Activated naive CD8-positive, alpha-beta T cell treated with anti-CD3 and anti-CD28 coated beads for 36 hours (primary cell): ENCODE measurements around the gene CCDC68. TPM values are rescaled to one million over a fixed set of nuclear protein-coding genes. Genes with fewer than 3 reads are reported as not detected.

Experiments
- DNase-seq: peaks from one replicate; pipeline ENCODE4 v3.0.0; 2021
- H3K27ac Mint-ChIP-seq: one replicate; pipeline ENCODE4 v1.8.0; 2022; ENCODE audit warnings: mild to moderate bottlenecking, moderate library complexity, mixed read lengths
- H3K27me3 Mint-ChIP-seq: one replicate; pipeline ENCODE4 v1.8.0; 2022; ENCODE audit warnings: mild to moderate bottlenecking, mixed read lengths
- H3K36me3 Mint-ChIP-seq: one replicate; pipeline ENCODE4 v1.8.0; 2021; ENCODE audit warnings: mild to moderate bottlenecking, mixed read lengths
- H3K4me1 Mint-ChIP-seq: one replicate; pipeline ENCODE4 v1.8.0; 2021; ENCODE audit warnings: mixed read lengths
- H3K4me3 Mint-ChIP-seq: one replicate; pipeline ENCODE4 v1.8.0; 2022; ENCODE audit warnings: mild to moderate bottlenecking, moderate library complexity, mixed read lengths
- H3K9me3 Mint-ChIP-seq: one replicate; pipeline ENCODE4 v1.8.0; 2022; ENCODE audit warnings: mixed read lengths
- total RNA-seq, 2 experiments: library from RNA; stranded (reverse); gene quantifications; one replicate each; pipeline ENCODE4 v1.2.3, GENCODE V29; 2021

Gene CCDC68
- not detected for total RNA-seq

DNA sequence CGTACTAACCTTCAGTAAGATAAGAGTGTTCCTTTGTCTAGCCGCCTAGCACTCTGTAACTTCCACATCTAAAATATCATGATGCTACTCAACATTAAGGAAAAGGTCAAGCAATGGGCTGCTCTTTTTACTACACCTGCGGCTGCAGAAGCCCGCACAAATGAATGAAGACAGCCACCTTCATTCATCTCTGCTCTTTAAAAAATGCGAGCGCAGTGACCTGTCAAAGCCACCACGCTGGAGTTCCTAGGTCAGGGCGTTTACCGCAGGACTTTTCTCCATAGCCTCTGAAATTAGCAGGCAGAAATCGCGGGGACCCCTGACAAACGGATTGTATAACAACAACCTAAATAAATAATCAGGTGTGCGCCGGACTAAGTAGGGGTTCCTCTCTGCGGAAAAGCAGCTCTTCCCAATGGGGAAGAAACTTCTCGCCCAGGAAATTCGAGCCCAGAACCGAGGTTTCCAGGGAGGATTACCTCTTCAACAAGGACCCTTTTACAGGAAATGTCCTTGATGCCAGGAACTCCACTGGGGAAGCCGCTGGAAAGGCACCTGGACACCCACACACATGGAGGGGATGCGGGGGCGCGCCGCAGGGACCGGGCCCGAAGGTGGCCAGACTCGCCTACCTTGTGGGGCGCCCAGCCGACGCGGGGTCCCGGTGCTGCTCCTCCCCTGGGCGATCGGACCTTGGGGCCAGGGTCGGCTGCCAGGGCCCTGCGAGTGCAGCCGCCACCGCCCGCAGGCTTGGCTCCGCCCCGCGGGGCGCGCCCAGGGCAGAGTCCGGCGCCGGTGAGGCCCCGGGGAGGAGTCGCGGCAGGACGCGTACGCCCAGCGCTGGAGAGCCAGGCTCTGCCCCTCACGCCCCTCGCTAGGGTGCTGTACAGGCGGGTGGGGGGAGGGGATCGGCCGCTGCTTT lies at the start of gene CCDC68:
TSS of gene CCDC68 (minus strand) at position 758 of the 922 bp plus-strand sequence. CDS start 16,670 bp downstream, outside the sequence.
- peak; percentile 7 for DNase-seq
- Mint-ChIP-seq H3K36me3 (no peaks in the 10 kb centered on the region), H3K4me1 (no peaks in the 10 kb centered on the region), H3K27me3 (peaks cover 49% of the 10 kb centered on the region), H3K4me3 (no peak within 1 kb of the TSS), H3K27ac (no peak within 1 kb of the TSS), H3K9me3 (no peaks in the 10 kb centered on the region)

GRCh38 chr18:55007602-55008001 lies 48.3 kb upstream of the CCDC68 start:
- Mint-ChIP-seq H3K4me1 (no peaks in the 10 kb centered on the region), H3K27ac (no peak overlapping the region), H3K36me3 (no peaks in the 10 kb centered on the region), H3K9me3 (no peaks in the 10 kb centered on the region), H3K4me3 (no peak overlapping the region), H3K27me3 (peaks cover 5% of the 10 kb centered on the region)
- no peak for DNase-seq

- Mint-ChIP-seq H3K27ac (no peak overlapping the region), H3K9me3 (no peaks in the 10 kb centered on the region), H3K4me1 (no peaks in the 10 kb centered on the region), H3K36me3 (no peaks in the 10 kb centered on the region), H3K27me3 (peaks cover 5% of the 10 kb centered on the region), H3K4me3 (no peak overlapping the region)
- DNase-seq = no peak
Measured at GRCh38 chr18:55003695-55004094, 44.4 kb upstream of the CCDC68 start.

GRCh38 chr18:55002261-55002660 lies 43.0 kb upstream of the CCDC68 start:
- no peaks in the 10 kb centered on the region for H3K4me1 Mint-ChIP-seq
- H3K9me3 Mint-ChIP-seq = no peaks in the 10 kb centered on the region
- H3K27me3 Mint-ChIP-seq = no peaks in the 10 kb centered on the region
- no peak overlapping the region for H3K4me3 Mint-ChIP-seq
- no peak for DNase-seq
- no peak overlapping the region for H3K27ac Mint-ChIP-seq
- no peaks in the 10 kb centered on the region for H3K36me3 Mint-ChIP-seq

GRCh38 chr18:55001394-55002024 lies 42.2 kb upstream of the CCDC68 start:
- Mint-ChIP-seq H3K4me3 (no peak overlapping the region), H3K27me3 (no peaks in the 10 kb centered on the region), H3K36me3 (no peaks in the 10 kb centered on the region), H3K9me3 (no peaks in the 10 kb centered on the region), H3K27ac (no peak overlapping the region), H3K4me1 (no peaks in the 10 kb centered on the region)
- DNase-seq = no peak

DNA sequence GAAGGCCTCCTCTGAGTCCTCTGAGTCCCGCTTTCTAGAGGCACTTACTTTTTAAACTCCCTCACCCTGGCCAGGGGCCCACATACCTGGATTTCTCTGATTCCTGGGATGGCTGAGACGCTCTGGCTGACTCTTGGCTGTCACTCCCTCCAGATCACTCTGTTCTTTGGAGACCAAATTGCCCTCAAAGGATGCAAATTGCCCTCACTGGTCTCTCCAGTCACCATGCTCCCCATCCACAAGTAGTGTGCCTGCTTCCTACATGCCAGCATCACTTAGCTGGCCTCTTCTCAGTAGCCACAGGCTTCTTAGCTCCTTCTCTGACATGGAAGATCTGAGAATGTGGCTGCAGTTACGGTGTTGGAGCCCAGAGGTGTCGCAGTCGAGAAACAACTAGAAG lies 41.3 kb upstream of the CCDC68 start:
- Mint-ChIP-seq H3K36me3 (no peaks in the 10 kb centered on the region), H3K4me3 (no peak overlapping the region), H3K27ac (no peak overlapping the region), H3K9me3 (no peaks in the 10 kb centered on the region), H3K27me3 (no peaks in the 10 kb centered on the region), H3K4me1 (no peaks in the 10 kb centered on the region)
- DNase-seq = no peak

DNA sequence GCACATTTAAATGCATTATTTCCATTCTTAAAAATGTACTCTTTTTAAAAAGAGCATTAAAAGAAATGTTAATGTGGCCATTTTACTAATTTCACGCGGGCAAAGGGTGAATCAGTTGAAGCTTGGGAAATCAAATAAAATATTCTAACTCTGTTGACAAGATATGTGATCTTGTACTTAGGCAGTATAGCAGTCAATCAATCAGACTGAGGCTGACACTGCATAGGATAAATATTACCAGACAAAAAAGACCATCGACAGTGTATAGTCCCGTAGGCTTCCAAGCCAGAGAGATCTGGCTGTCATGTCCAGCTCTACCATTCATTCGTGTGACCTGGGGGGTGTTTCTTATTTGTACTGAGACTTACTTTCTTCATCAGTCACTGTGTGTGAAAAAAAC lies 39.8 kb upstream of the CCDC68 start:
- Mint-ChIP-seq H3K4me1 (no peaks in the 10 kb centered on the region), H3K27ac (no peak overlapping the region), H3K27me3 (no peaks in the 10 kb centered on the region), H3K9me3 (no peaks in the 10 kb centered on the region), H3K4me3 (no peak overlapping the region), H3K36me3 (no peaks in the 10 kb centered on the region)
- DNase-seq = no peak

- no peak for DNase-seq
- Mint-ChIP-seq H3K36me3 (no peaks in the 10 kb centered on the region), H3K4me3 (no peak overlapping the region), H3K9me3 (no peaks in the 10 kb centered on the region), H3K4me1 (no peaks in the 10 kb centered on the region), H3K27me3 (no peaks in the 10 kb centered on the region), H3K27ac (no peak overlapping the region)
Measured at GRCh38 chr18:54995421-54996143, 36.3 kb upstream of the CCDC68 start.

DNA sequence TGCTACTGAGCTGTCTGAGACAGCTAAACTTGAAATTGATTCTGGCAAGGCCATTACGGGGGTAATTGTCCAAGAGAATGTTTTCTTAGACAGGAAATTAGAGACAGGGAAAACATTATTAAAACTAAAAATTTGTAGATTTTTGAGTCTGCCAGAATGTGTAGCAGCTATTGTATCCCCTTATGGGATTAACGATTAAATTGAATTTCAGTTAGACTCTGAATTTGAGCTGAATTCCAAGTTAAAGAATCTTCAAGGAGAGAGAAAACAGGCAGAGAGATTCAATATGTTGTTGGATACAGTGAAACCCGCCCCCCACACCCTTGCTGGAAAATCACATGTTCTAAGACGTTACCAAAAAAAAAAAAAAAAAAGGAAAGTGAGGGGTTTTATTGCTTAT lies 32.7 kb upstream of the CCDC68 start:
- no peaks in the 10 kb centered on the region for H3K9me3 Mint-ChIP-seq
- no peak overlapping the region for H3K4me3 Mint-ChIP-seq
- DNase-seq = no peak
- H3K27ac Mint-ChIP-seq = no peak overlapping the region
- no peaks in the 10 kb centered on the region for H3K4me1 Mint-ChIP-seq
- H3K27me3 Mint-ChIP-seq = peaks cover 4% of the 10 kb centered on the region
- no peaks in the 10 kb centered on the region for H3K36me3 Mint-ChIP-seq

DNA sequence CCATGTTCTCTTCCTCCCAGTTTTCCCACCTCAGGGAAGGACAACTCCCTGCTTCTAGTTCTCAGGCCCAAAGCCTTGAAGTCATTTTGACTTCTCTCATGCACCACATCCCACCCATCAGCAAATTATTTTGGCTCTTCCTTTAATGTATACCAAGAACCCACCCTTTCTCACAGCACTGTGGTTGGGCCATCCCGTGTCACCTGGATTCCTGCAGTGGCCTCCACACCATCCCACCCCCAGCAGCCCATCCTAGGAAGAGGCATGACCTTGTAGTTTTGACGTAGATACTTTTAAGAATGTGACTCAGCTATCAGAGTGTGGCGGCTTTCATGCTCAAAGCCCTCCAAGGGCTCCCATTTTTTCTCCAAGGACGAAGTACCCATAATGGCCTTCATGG lies 25.6 kb upstream of the CCDC68 start:
- no peaks in the 10 kb centered on the region for H3K4me1 Mint-ChIP-seq
- H3K27me3 Mint-ChIP-seq = peaks cover 4% of the 10 kb centered on the region
- DNase-seq = no peak
- H3K9me3 Mint-ChIP-seq = no peaks in the 10 kb centered on the region
- H3K27ac Mint-ChIP-seq = no peak overlapping the region
- H3K4me3 Mint-ChIP-seq = no peak overlapping the region
- no peaks in the 10 kb centered on the region for H3K36me3 Mint-ChIP-seq

- H3K36me3 Mint-ChIP-seq = no peaks in the 10 kb centered on the region
- no peaks in the 10 kb centered on the region for H3K27me3 Mint-ChIP-seq
- no peak for DNase-seq
- H3K4me3 Mint-ChIP-seq = no peak overlapping the region
- no peak overlapping the region for H3K27ac Mint-ChIP-seq
- no peaks in the 10 kb centered on the region for H3K9me3 Mint-ChIP-seq
- H3K4me1 Mint-ChIP-seq = no peaks in the 10 kb centered on the region
Measured at GRCh38 chr18:54983791-54984190, 24.5 kb upstream of the CCDC68 start.

DNA sequence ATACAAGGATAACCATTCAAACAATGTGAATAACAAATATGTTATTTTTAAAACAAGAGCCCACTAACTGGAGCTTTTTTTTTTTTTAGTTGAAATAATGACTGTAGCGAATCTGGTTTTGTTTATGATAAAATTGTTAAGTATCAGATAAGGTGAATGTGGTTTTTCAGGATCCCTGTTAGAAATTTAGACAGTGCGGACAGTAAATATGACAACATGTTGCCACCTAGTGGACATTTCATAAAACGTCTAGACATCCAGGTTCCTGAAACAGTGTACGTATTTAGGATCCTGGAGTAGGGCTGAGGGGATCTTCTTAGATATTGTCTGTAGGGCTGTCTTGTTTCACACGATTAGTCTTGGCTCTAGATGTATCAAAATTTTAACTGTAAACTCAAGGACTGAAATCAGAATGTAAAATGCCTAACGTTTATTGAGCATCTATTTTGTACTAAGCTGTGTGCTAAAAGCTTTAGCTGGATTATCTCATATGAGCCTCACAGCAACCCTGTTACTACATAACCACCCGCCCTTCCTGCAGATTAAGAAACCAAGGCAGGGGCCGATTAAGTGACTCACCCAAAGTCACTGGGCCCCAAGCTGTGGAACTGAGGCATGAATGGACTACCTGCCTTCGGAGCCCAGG lies 23.9 kb upstream of the CCDC68 start:
- Mint-ChIP-seq H3K4me1 (no peaks in the 10 kb centered on the region), H3K4me3 (no peak overlapping the region), H3K36me3 (no peaks in the 10 kb centered on the region), H3K9me3 (no peaks in the 10 kb centered on the region), H3K27me3 (no peaks in the 10 kb centered on the region), H3K27ac (no peak overlapping the region)
- no peak for DNase-seq

- no peak for DNase-seq
- Mint-ChIP-seq H3K9me3 (no peaks in the 10 kb centered on the region), H3K27ac (no peak overlapping the region), H3K36me3 (no peaks in the 10 kb centered on the region), H3K4me1 (no peaks in the 10 kb centered on the region), H3K4me3 (no peak overlapping the region), H3K27me3 (no peaks in the 10 kb centered on the region)
Measured at GRCh38 chr18:54981076-54981475, 21.8 kb upstream of the CCDC68 start.

DNA sequence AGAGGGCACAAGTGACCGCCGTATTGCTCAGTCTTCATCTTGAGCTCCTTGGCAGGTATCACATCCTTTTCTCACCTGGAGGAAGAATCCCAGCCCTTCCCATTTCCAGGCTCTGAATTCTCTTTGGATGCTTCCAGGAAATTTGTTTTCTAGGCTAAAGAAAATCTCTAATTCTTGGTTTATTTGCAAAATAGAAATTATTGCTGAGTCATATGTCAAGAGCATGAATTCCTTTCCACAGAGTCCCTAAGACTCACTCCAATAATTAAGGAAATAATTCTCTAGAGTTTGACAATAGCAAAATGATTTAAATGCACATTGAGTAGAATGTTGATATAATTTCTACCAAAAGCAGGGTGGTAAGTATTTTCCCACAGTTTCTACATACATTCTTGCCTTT lies 16.3 kb upstream of the CCDC68 start:
- Mint-ChIP-seq H3K4me3 (no peak overlapping the region), H3K27me3 (no peaks in the 10 kb centered on the region), H3K9me3 (no peaks in the 10 kb centered on the region), H3K4me1 (no peaks in the 10 kb centered on the region), H3K27ac (no peak overlapping the region), H3K36me3 (no peaks in the 10 kb centered on the region)
- no peak for DNase-seq

- Mint-ChIP-seq H3K27ac (no peak overlapping the region), H3K27me3 (no peaks in the 10 kb centered on the region), H3K4me1 (no peaks in the 10 kb centered on the region), H3K4me3 (no peak overlapping the region), H3K36me3 (no peaks in the 10 kb centered on the region), H3K9me3 (no peaks in the 10 kb centered on the region)
- DNase-seq = no peak
Measured at GRCh38 chr18:54973046-54973445, 13.8 kb upstream of the CCDC68 start.
